Dedifferentiated amniotic fluid mesenchymal stem cell (primary cell): Measurements from ENCODE around the gene SLC27A5.
"Not testable (repeated sequence)": the region's sequence is repeated elsewhere in the genome, so short reads cannot be mapped to it uniquely, and the experiment has no call there.

Source experiments
- DNase-seq: peaks from one replicate; pipeline ENCODE4 v3.0.0-alpha.2; 2016; ENCODE audit errors: extremely low spot score

The SLC27A5 gene

DNA sequence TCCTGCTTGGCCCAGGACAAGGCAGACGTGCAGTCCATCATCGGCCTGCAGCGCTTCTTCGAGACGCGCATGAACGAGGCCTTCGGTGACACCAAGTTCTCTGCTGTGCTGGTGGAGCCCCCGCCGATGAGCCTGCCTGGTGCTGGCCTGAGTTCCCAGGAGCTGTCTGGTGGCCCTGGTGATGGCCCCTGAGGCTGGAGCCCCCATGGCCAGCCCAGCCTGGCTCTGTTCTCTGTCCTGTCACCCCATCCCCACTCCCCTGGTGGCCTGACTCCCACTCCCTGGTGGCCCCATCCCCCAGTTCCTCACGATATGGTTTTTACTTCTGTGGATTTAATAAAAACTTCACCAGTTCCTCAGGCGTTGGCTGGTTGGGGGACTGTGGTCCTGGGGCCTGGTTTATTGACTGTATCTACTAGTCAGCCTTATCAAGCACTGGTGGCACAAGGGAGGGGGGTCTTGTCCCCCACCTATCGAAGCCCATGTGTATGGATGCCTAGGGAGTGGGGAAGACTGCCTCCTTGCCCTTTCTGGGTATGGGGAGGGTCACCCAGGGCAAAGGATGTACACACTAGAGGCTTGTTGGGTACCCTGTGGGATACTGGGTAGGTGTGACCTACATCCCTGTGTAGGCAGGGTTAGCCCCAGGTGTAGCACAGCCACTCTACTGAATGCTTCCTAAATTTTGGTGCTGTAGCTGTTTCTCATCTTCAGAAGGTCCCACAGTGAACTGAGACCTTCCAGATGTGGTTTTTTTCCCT is 38.8 kb upstream of the SLC27A5 start:
- no peak for DNase-seq

DNA sequence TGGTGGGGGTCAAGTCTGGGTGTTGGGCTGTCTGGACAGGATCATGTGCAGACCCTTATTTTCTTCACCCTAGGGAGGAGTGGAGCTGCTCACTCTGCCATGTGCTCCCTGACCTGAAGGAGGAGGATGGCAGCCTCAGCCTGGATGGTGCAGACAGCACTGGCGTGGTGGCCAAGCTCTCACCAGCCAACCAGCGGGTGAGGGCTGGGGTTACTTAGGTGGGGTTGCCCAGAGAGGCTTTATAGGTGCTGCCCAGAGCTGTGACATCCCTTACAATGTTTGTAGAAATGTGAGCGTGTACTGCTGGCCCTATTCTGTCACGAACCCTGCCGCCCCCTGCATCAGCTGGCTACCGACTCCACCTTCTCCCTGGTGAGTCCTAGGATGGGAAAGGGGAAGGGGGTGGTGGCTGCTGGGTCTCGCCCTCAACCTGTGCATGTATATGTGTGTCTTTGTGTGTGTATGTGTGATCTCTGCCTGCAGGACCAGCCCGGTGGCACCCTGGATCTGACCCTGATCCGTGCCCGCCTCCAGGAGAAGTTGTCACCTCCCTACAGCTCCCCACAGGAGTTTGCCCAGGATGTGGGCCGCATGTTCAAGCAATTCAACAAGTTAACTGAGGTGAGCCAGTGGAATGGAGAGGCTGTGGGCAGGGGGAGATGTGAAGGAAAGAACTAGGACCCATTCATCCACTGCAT is 38.0 kb upstream of the SLC27A5 start:
- DNase-seq, result no peak

DNA sequence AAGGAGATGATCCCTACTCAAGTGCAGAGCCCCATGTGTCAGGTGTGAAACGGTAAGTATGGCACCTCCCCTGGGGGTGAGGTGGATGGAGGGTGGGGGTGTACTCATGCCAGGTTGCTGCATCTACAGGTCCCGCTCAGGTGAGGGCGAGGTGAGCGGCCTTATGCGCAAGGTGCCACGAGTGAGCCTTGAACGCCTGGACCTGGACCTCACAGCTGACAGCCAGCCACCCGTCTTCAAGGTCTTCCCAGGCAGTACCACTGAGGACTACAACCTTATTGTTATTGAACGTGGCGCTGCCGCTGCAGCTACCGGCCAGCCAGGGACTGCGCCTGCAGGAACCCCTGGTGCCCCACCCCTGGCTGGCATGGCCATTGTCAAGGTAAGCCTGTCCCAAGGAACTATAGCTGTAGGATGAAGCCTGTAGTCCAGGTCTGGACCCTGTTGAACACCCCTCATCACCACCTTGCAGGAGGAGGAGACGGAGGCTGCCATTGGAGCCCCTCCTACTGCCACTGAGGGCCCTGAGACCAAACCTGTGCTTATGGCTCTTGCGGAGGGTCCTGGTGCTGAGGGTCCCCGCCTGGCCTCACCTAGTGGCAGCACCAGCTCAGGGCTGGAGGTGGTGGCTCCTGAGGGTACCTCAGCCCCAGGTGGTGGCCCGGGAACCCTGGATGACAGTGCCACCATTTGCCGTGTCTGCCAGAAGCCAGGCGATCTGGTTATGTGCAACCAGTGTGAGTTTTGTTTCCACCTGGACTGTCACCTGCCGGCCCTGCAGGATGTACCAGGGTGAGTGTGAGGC is 37.3 kb upstream of the SLC27A5 start:
- DNase-seq, result no peak

DNA sequence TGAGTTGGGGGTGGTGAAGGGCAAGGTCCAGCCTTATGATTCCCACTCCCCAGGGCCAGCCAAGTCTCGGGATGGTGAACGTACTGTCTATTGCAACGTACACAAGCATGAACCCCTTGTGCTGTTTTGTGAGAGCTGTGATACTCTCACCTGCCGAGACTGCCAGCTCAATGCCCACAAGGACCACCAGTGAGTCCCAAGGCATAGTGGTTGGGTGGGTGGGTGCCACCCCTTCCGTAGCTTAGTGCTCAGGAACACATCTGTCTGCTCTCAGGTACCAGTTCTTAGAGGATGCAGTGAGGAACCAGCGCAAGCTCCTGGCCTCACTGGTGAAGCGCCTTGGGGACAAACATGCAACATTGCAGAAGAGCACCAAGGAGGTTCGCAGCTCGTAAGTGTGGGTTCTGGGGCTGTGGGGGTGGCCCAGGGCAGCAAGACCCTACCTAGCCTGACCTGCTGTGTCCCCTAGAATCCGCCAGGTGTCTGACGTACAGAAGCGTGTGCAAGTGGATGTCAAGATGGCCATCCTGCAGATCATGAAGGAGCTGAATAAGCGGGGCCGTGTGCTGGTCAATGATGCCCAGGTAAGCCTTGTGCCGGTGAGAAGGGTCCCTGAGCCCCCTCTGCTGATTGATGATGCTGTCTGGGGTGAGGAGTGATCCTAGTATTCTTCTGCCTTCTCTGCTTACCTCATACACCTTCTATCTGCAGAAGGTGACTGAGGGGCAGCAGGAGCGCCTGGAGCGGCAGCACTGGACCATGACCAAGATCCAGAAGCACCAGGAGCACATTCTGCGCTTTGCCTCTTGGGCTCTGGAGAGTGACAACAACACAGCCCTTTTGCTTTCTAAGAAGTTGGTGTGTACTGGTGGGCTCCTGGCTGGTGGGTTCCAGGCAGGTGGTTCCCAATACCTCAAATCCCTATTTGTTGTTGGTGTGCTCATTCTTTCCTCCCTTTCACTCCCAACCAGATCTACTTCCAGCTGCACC is 35.8 kb upstream of the SLC27A5 start:
- no peak for DNase-seq

DNA sequence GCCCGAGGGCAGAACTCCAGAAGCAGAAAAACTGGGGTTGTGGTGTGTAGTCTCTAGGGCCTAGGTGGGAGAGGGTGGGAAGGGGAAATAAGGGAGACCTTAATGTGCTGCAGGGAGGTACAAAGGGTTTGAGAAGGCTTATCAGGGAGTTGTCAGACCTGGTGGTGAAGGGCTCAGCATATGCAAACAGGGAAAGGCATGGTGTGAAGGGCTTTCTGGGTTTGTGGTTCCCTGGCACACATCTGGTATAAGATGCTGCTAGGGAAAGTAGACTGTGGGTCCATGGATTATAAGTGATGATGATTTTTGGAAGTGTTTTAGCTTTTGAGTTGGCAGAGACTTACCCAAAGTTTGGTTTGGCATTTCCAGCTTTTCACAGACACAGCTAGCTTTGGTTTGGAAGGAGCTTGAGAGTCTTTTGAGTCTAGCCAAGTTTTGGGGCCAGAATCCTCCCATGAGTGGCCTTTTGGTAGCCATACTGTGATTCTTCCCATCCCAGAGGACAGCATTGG is 34.3 kb upstream of the SLC27A5 start:
- no peak for DNase-seq

DNA sequence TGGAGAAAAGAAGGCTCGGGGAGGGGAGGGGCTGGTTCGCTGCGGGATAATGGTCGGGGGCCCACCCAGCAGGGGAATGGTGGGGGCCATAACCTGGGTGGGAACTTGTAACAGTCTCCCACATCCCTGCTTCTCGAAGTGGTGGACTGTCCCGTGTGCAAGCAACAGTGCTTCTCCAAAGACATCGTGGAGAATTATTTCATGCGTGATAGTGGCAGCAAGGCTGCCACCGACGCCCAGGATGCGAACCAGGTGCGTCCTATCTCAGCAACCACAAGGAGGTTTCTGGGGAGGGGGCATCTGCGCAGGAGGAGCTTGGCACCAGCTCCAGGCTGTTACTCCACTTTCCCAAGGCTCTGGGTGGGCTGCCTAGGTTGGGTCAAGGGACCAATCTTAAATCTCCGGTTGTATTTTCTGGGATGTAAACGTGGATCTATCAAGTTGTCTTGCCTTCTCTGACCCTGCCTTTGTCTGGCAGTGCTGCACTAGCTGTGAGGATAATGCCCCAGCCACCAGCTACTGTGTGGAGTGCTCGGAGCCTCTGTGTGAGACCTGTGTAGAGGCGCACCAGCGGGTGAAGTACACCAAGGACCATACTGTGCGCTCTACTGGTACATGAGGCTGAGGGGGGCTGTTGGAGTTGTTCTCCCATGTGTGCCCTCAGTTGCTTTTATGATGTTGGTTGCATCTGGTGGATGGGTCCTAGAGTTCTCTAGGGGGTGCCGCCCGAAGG is 33.7 kb upstream of the SLC27A5 start:
- no peak for DNase-seq

DNA sequence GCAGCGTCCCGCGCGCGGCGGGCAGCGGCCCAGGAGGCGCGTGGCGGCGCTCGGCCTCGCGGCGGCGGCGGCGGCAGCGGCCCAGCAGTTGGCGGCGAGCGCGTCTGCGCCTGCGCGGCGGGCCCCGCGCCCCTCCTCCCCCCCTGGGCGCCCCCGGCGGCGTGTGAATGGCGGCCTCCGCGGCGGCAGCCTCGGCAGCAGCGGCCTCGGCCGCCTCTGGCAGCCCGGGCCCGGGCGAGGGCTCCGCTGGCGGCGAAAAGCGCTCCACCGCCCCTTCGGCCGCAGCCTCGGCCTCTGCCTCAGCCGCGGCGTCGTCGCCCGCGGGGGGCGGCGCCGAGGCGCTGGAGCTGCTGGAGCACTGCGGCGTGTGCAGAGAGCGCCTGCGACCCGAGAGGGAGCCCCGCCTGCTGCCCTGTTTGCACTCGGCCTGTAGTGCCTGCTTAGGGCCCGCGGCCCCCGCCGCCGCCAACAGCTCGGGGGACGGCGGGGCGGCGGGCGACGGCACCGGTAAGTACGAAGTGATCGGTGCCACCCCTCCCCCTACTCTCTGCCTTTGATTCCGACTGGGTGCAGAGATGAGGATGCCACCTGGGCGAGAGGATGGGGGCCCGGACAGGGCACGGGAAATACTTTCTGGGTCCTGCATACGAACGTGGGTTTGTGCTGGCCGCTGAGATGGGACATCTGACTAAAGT is 32.9 kb upstream of the SLC27A5 start:
- no peak for DNase-seq

DNA sequence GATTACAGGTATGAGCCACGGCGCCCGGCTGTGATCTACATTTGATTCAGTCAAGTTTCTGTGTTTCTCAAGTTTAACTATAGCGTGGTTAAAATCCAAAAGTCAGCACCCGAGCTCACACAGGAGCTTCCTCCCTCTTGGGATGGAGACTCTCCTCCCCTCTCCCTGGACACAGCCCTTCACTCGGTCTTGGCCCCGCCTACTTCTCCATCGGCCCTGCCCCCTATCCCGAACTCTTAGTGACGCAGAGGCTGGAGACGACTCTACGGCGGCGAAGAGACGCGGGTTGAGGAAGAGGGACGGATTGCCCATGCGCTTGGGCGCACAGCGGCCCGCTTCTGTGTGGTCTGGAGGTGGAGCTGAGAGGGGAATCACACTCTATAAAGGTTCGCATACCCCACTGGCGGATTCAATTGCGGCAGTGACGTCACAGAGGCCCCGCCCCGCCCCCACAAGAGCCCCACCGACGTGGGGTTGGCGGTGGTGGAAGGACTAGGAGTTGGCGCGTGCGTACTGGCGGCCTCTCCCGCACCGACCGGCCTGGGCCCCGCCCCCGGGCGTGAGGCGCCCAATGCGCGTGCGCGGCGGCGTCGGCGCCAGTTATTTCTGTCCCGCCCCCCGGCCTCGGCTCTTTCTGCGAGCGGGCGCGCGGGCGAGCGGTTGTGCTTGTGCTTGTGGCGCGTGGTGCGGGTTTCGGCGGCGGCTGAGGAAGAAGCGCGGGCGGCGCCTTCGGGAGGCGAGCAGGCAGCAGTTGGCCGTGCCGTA is 32.2 kb upstream of the SLC27A5 start, which contains the start of gene TRIM28:
TRIM28 (plus strand) TSS at position 239 of the 765 bp plus-strand sequence. CDS start 694 bp downstream, outside the sequence.
- DNase-seq, result peak; percentile 99

DNA sequence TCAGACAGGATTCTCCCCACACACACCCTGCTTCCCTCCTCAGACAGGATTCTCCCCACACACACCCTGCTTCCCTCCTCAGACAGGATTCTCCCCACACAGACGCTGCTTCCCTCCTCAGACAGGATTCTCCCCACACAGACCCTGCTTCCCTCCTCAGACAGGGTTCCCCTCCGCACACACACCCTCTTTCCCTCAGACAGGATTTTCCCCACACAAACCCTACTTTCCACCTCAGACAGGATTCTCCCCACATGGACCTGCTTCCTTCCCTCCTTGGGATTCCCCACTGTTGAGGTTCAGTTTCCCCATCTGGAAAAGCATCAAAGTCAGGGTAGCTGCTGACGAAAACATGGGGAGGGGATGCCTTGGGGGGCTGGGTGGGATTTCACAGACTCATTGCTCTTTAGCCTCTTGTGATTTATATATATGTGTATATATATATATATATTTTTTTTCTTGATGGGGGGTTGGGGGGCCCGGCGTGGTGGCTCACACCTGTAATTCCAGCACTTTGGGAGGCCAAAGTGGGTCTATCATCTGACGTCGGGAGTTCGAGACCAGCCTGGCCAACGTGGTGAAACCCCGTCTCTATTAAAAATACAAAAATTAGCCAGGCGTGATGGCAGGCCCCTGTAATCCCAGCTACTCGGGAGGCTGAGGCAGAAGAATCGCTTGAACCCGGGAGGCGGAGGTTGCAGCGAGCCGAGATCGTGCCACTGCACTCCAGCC is 31.0 kb upstream of the SLC27A5 start:
- not testable (repeated sequence) for DNase-seq

DNA sequence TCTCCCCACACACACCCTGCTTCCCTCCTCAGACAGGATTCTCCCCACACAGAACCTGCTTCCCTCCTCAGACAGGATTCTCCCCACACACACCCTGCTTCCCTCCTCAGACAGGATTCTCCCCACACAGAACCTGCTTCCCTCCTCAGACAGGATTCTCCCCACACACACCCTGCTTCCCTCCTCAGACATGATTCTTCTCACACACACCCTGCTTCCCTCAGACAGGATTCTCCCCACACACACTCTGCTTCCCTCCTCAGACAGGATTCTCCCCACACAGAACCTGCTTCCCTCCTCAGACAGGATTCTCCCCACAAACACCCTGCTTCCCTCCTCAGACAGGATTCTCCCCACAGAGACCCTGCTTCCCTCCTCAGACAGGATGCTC is 27.4 kb upstream of the SLC27A5 start:
- DNase-seq, result not testable (repeated sequence)

DNA sequence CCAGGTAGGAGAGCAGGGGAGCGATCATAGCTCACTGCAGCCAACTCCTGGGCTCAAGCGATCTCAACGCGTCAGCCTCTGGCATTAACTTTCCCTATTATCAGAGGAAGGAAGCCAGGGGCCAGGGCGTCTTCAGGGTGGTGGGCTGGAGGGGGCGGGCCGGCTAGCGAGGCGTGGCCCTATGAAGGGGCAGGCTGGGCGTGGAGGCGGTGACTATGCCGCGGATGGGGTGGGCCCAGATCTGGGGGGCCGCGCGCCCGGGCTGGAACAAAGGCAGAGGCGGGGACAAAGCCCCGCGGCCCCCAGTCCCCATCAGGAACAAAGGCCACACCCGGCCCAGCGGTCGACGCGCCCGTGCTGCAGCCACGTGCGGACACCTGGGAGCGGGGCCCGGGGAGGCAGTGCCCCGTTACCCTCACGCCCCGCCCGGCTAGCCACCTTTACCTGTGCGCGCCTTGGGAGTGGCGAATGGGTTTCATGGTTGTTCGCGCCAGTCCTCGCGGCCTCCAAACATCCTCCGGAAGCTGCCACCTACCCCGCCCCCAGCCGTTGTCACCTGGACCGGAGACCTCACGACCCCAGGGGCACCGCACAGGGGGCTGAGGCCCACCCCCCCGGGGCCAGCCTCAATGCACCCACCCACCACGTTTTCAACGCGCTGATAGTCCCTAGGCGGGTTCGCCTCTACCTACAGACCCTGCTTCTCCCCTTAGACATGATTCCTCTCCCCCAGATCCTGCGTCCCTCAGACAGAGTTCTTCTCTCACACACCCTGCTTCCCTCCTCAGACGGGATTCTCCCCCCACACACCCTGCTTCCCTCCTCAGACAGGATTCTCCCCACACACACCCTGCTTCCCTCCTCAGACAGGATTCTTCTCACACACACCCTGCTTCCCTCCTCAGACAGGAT is 26.7 kb upstream of the SLC27A5 start:
- no peak for DNase-seq

DNA sequence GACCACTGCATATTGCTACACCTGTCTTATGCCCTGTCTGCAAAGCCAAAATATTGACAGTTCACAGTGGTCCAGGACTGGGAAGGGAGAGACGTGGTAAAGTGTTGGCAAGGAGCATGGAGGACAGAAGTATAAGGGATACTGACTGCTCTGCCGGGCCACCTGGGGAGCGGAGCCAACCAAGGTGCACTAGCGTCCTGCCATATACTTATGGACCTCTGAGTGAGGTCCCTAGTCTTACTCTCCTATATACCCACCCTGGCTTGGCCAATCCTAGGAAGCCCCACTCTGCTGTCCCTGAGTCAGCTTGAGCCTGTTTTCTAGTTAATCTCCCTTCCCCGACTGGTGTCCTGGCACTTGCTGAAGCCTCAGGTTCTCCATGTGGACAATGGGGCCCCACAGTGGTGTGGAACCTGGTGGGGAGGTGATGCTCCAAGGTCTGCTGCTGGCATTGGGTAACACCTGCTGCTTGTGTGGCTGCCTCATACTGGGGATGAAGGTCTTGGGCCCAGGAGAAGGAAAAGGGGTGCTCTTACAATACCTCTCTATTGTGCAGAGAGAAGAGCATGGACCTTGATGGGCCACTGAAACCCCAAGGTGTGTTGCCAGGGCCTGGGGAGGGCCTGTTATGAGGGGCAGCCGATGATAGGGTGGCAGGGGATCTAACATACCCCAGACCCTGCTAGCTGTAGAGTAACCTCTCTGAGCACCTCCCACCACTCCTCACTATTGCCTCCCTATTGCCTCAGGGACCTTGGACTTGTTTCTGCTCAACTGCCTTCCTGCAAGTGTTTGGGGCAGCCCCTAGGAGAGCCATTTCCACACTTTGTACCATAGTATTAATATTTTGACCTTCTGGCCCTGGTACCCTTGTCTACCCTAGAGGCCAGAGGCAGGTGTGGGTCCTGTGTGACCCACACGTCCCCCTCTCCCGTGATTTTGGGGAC is 25.3 kb upstream of the SLC27A5 start:
- DNase-seq, result no peak

DNA sequence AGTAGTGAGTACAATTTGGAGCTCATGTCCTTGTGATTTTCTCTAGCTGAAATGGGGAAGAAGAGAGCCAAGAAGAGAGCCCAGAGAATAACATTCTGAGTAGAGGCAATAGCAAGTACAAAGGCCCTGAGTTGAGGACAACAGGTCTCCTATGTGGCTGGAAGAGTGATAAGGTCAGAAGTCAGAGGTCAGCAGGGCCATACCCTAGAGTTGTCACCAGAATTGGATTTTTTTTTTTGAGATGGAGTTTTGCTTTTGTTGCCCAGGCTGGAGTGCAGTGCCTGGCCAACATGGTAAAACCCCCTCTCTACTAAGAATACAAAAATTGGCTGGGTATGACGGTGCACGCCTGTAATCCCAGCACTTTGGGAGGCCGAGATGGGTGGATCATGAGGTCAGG is 24.1 kb upstream of the SLC27A5 start:
- no peak for DNase-seq

DNA sequence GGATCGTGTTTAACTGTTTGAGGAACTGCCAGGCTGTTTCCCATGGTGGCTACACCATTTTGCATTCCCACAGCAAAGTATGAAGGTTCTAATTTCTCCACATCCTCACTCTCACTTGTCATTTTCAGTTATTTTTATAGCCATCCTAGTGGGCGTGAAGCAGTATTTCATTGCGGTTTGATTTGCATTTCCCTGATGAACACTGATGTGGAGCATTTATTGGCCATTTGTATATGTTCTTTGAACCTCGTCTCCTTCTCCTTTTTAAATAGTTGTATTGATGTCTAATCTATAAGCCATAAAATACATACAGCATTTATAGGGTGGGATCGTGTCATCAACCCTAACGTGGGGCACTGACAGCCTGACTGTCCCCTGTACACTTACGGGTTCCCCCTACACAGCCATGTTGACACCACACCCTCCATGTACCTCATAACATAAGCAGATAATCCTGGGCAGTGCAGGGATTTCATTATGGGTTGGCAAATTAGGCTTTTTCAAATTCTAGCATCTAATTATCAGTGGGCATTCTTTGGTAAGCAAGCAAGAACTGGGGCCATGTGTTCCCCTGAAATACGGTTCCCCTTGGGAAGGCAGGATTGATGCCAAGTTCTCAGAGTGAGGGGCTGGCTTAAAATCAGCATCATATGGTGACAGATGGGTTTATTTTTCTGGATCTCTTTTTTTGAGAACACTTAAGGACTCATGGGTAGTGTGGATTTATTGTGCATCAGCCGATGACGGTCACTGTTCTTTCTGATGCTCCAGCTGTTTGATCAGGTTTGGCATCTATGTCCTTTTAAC is 19.4 kb upstream of the SLC27A5 start:
- no peak for DNase-seq

DNA sequence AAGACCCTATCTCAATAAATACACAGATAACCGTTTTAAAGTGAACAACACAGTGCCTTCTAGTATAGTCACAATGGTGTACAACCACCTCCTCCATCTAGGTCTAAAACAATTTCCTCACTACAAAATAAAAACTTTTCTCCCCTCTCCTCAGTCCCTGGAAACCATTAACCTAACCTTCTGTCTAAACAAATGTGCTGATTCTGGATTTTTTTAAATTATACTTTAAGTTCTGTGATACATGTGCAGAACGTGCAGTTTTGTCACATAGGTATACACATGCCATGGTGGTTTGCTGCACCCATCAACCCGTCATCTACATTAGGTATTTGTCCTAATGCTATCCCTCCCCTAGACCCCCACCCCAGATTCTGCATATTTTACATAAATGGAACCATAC is 17.6 kb upstream of the SLC27A5 start:
- DNase-seq, result no peak
